ENCODE data around the gene CHKB. TPM values are rescaled to one million over a fixed set of nuclear protein-coding genes. Genes with fewer than 3 reads are reported as not detected.

The CHKB gene, protein sequence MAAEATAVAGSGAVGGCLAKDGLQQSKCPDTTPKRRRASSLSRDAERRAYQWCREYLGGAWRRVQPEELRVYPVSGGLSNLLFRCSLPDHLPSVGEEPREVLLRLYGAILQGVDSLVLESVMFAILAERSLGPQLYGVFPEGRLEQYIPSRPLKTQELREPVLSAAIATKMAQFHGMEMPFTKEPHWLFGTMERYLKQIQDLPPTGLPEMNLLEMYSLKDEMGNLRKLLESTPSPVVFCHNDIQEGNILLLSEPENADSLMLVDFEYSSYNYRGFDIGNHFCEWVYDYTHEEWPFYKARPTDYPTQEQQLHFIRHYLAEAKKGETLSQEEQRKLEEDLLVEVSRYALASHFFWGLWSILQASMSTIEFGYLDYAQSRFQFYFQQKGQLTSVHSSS
- total RNA-seq (2012; rRNA removed) (7.2 and 8.1 TPM in 2 replicates), polyA plus RNA-seq (2012; rRNA removed) (35.3 and 36.9 TPM in 2 replicates), Bru-seq, nascent RNA (percentile 77 among the genes with signal in this experiment), BruChase-seq, experiment 1, labeled RNA remaining after a 6-hour chase (percentile 91 among the genes with signal in this experiment), BruChase-seq, experiment 2, labeled RNA remaining after a 2-hour chase (percentile 81 among the genes with signal in this experiment)
- 13.3 and 23.2 TPM in 2 replicates for polyA plus RNA-seq (2012; cell fraction: cytosol; rRNA removed)
- 222 and 243 TPM in 2 replicates for polyA plus RNA-seq (2012; cell fraction: nucleus; rRNA removed; ENCODE audit: low replicate concordance)
- long read RNA-seq, transcript CHKB-201 (11 exons, 1,638 nt): major isoform, 9 of 47 reads
- long read RNA-seq, transcript CHKB-208 (8 exons, 2,114 nt): minor isoform, 8 of 47 reads
- long read RNA-seq, transcript CHKB-212 (9 exons, 2,069 nt): minor isoform, 6 of 47 reads
- long read RNA-seq, partial matches to known transcripts: 6 of 47 reads
- long read RNA-seq, other reads (novel, unspliced or antisense): 18 of 47 reads

GRCh38 chr22:50582493-50583293 lies at the start of gene CHKB:
CHKB (minus strand) TSS chr22:50582849; CDS start chr22:50582781, 68 bp downstream.
- H2BK120ac ChIP-seq (ENCODE audit: low read depth, low read length): peak within 1 kb of the TSS; percentile 75
- H2BK20ac ChIP-seq (ENCODE audit: low read depth, low read length): no peak within 1 kb of the TSS
- no peaks in the 10 kb centered on the region; the same call in 1 of the 2 replicates for H4K20me1 ChIP-seq (ENCODE audit: insufficient read depth, low read length)
- ChIA-PET POLR2A (ENCODE audit: unreplicated experiment) (interaction anchor here (1.6 kb wide), 1 partner anchor 10 kb away, joined by 3 read pairs; no protein-coding TSS in a partner anchor), CTCF (interaction anchor here (1.6 kb wide), 1 partner anchor 57 kb away, joined by 5 read pairs; the partner anchor contains the start of gene SCO2)
- peak within 1 kb of the TSS; percentile 90 for H4K91ac ChIP-seq (ENCODE audit: insufficient read depth, low read depth, low read length)
- H3K4me2 ChIP-seq (ENCODE audit: low read depth, low read length): peak within 1 kb of the TSS; percentile 96
- peaks cover 28% of the 10 kb centered on the region for H3K9me1 ChIP-seq (ENCODE audit: insufficient read depth, low read length)
- ATAC-seq (ENCODE audit: low read depth): peak; percentile 97
- peak within 1 kb of the TSS; percentile 99 for H2AFZ ChIP-seq (replicated peaks; ENCODE audit: low read length, poor library complexity)
- H3K79me1 ChIP-seq (ENCODE audit: low read depth in 1 of 2, low read length in 2 of 2): peaks cover 18 to 39% of the 10 kb centered on the region in 2 experiments
- peak within 1 kb of the TSS; percentile 85 for H3K9ac ChIP-seq (ENCODE audit: low read depth, low read length)
- H2BK5ac ChIP-seq (ENCODE audit: low read depth, low read length, poor library complexity, severe bottlenecking): peak within 1 kb of the TSS; percentile 84
- H3K56ac ChIP-seq (ENCODE audit: extremely low read depth, insufficient read depth, low read length): peak within 1 kb of the TSS; percentile 66
- in situ Hi-C loops (cut with MboI; ENCODE audit: low sequenced_read_pairs) (no loop called here), intact Hi-C loops (cut with micrococcal nuclease) (loop anchor here (2.0 to 5.0 kb wide), 3 partner anchors 44 to 55 kb away; partner anchors contain the start of genes ARSA and SCO2), dilution Hi-C loops (cut with HindIII; ENCODE audit: low sequenced_read_pairs, unreplicated experiment) (no loop called here)
- peak within 1 kb of the TSS; percentile 68 to 97 for H4K8ac ChIP-seq (ENCODE audit: low read depth in 2 of 2, low read length in 2 of 2)
- H4K5ac ChIP-seq (ENCODE audit: low read depth, low read length): peak within 1 kb of the TSS; percentile 83
- H3K9me3 ChIP-seq (ENCODE audit: control insufficient read depth, insufficient read depth, low read length): no peaks in the 10 kb centered on the region
- H3K23ac ChIP-seq (ENCODE audit: low read depth, low read length): peak within 1 kb of the TSS; percentile 96
- H3K27me3 ChIP-seq (ENCODE audit: control insufficient read depth, insufficient read depth, low read length): no peaks in the 10 kb centered on the region
- H2AK5ac ChIP-seq (ENCODE audit: low read depth, low read length): peak within 1 kb of the TSS; percentile 81
- H3K27ac ChIP-seq (ENCODE audit: insufficient read depth, low read length): peak within 1 kb of the TSS; percentile 85
- peak within 1 kb of the TSS; percentile 80 for H3K4me3 ChIP-seq (ENCODE audit: insufficient read depth, low read depth, low read length)
- BruUV-seq (replicated peaks): no TSS peak
- H3K4me1 ChIP-seq (ENCODE audit: control insufficient read depth, insufficient read depth, low read length): peaks cover 17% of the 10 kb centered on the region
- peak within 1 kb of the TSS; percentile 93 for H2AK9ac ChIP-seq (replicated peaks; ENCODE audit: low read depth, low read length, poor library complexity)
- peak within 1 kb of the TSS; percentile 45; the same call in 1 of the 2 replicates for H3K18ac ChIP-seq (ENCODE audit: low read depth, low read length)
- peaks cover 4% of the 10 kb centered on the region; the same call in 1 of the 2 replicates for H3K36me3 ChIP-seq (ENCODE audit: control insufficient read depth, insufficient read depth, low read length)
- no peak within 1 kb of the TSS for H2BK15ac ChIP-seq (ENCODE audit: low read depth, low read length)
- peak within 1 kb of the TSS; percentile 97 for H3K4ac ChIP-seq (ENCODE audit: low read depth, low read length)
- H3K14ac ChIP-seq (replicated peaks; ENCODE audit: low read depth, low read length): peak within 1 kb of the TSS; percentile 96
- WGBS, 2 experiments (ENCODE audit: extremely low coverage in 2 of 2, insufficient read length in 1 of 2): 0% methylated on average over 83 of the region's 96 CpGs; no CpG with 5 or more reads in 1 of the 2 experiments
- peak; percentile 96 for DNase-seq
- no peak for TF ChIP-seq RCOR1 (IDR thresholded peaks at IDR 0.05; ENCODE audit: insufficient replicate concordance, low read length)
- no peak for TF ChIP-seq RAD21 (IDR thresholded peaks at IDR 0.05; ENCODE audit: low read length)
- TF ChIP-seq MXI1 (IDR thresholded peaks at IDR 0.05; ENCODE audit: borderline replicate concordance, low read depth, low read length): peak; percentile 18; the same call in 1 of the 2 replicates
- TF ChIP-seq CEBPB (IDR thresholded peaks at IDR 0.05; ENCODE audit: low read depth, low read length): no peak
- no peak for TF ChIP-seq USF2 (IDR thresholded peaks at IDR 0.05; ENCODE audit: low read depth, low read length)
- TF ChIP-seq ELK1 (IDR thresholded peaks at IDR 0.05; ENCODE audit: borderline replicate concordance, low read depth, low read length): no peak
- TF ChIP-seq, protein P1, sequence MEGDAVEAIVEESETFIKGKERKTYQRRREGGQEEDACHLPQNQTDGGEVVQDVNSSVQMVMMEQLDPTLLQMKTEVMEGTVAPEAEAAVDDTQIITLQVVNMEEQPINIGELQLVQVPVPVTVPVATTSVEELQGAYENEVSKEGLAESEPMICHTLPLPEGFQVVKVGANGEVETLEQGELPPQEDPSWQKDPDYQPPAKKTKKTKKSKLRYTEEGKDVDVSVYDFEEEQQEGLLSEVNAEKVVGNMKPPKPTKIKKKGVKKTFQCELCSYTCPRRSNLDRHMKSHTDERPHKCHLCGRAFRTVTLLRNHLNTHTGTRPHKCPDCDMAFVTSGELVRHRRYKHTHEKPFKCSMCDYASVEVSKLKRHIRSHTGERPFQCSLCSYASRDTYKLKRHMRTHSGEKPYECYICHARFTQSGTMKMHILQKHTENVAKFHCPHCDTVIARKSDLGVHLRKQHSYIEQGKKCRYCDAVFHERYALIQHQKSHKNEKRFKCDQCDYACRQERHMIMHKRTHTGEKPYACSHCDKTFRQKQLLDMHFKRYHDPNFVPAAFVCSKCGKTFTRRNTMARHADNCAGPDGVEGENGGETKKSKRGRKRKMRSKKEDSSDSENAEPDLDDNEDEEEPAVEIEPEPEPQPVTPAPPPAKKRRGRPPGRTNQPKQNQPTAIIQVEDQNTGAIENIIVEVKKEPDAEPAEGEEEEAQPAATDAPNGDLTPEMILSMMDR (conservative IDR thresholded peaks at IDR 0.05; ENCODE audit: low read depth, low read length): no peak
- no peak for TF ChIP-seq SMC3 (IDR thresholded peaks at IDR 0.05; ENCODE audit: low read depth, low read length)
